ENCODE data around the gene PHKG2.

Gene PHKG2

GRCh38 chr16:30769379-30770089, 21.3 kb downstream of the PHKG2 start:
- TF ChIP-seq CTCF (IDR thresholded peaks at IDR 0.05; ENCODE audit: borderline replicate concordance, control extremely low read depth, extremely low read depth, insufficient read depth, missing control alignments): no peak

GRCh38 chr16:30771726-30772125, 23.5 kb downstream of the PHKG2 start:
- in situ Hi-C loops (cut with MboI; ENCODE audit: low sequenced_read_pairs, unreplicated experiment): no loop called here
- no peak for DNase-seq (ENCODE audit: low spot score)

More at GRCh38 chr16:30769379-30770089, 21.3 kb downstream of the PHKG2 start:
- no peak for DNase-seq (ENCODE audit: low spot score)
- in situ Hi-C loops (cut with MboI; ENCODE audit: low sequenced_read_pairs, unreplicated experiment): no loop called here

GRCh38 chr16:30773826-30774225, 25.6 kb downstream of the PHKG2 start:
- no peak for TF ChIP-seq CTCF (IDR thresholded peaks at IDR 0.05; ENCODE audit: borderline replicate concordance, control extremely low read depth, extremely low read depth, insufficient read depth, missing control alignments)
- in situ Hi-C loops (cut with MboI; ENCODE audit: low sequenced_read_pairs, unreplicated experiment): no loop called here
- DNase-seq (ENCODE audit: low spot score): no peak

More at GRCh38 chr16:30771726-30772125, 23.5 kb downstream of the PHKG2 start:
- TF ChIP-seq CTCF (IDR thresholded peaks at IDR 0.05; ENCODE audit: borderline replicate concordance, control extremely low read depth, extremely low read depth, insufficient read depth, missing control alignments): no peak

GRCh38 chr16:30774367-30775130, 26.3 kb downstream of the PHKG2 start:
- no peak for DNase-seq (ENCODE audit: low spot score)
- TF ChIP-seq CTCF (IDR thresholded peaks at IDR 0.05; ENCODE audit: borderline replicate concordance, control extremely low read depth, extremely low read depth, insufficient read depth, missing control alignments): no peak
- in situ Hi-C loops (cut with MboI; ENCODE audit: low sequenced_read_pairs, unreplicated experiment): no loop called here

GRCh38 chr16:30775131-30775391, 26.8 kb downstream of the PHKG2 start:
- TF ChIP-seq CTCF (IDR thresholded peaks at IDR 0.05; ENCODE audit: borderline replicate concordance, control extremely low read depth, extremely low read depth, insufficient read depth, missing control alignments): no peak
- no peak for DNase-seq (ENCODE audit: low spot score)
- in situ Hi-C loops (cut with MboI; ENCODE audit: low sequenced_read_pairs, unreplicated experiment): no loop called here

- TF ChIP-seq CTCF (IDR thresholded peaks at IDR 0.05; ENCODE audit: borderline replicate concordance, control extremely low read depth, extremely low read depth, insufficient read depth, missing control alignments): no peak
- DNase-seq (ENCODE audit: low spot score): peak; percentile 92
- in situ Hi-C loops (cut with MboI; ENCODE audit: low sequenced_read_pairs, unreplicated experiment): no loop called here
Measured at GRCh38 chr16:30775392-30776188, 27.4 kb downstream of the PHKG2 start.
